ENCODE results near the gene CXXC1. TPM values are rescaled to one million over a fixed set of nuclear protein-coding genes. Genes with fewer than 3 reads are reported as not detected.

Gene CXXC1
- total and polyA plus RNA-seq, 2 of the 13 experiments (the other 11 are each of a cell fraction or from before 2014, with no cell fraction given) = 32.9 to 39.0 TPM

DNA sequence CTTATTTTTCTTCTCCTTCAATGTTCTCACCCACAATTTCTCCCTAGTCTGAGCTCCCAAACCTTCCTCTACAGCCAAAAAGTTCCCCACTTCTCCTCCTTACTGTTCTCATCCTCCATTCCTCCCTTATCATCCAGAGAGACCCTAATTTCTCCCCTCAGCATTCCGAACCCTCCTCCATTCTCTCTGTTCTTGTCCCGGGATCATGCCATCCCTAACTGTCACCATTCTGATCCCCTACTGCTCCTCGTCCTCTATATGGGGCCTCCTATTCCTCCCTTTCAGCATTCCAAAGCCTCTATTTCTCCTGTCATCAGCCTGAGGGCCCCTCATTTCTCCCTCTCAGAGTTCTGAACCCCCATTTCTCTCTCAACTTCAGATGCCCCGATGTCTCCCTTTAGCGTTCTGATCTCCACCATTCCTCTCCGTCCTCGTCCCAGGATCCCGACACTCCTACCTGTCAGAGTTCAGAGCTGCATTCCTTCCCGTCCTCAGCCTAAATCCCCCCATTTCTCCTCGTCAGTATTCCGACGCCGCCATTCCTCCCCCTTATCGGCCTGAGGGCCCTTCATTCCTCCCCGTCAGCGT lies 6.7 kb downstream of the CXXC1 start (continued):
- TF ChIP-seq, protein P1, sequence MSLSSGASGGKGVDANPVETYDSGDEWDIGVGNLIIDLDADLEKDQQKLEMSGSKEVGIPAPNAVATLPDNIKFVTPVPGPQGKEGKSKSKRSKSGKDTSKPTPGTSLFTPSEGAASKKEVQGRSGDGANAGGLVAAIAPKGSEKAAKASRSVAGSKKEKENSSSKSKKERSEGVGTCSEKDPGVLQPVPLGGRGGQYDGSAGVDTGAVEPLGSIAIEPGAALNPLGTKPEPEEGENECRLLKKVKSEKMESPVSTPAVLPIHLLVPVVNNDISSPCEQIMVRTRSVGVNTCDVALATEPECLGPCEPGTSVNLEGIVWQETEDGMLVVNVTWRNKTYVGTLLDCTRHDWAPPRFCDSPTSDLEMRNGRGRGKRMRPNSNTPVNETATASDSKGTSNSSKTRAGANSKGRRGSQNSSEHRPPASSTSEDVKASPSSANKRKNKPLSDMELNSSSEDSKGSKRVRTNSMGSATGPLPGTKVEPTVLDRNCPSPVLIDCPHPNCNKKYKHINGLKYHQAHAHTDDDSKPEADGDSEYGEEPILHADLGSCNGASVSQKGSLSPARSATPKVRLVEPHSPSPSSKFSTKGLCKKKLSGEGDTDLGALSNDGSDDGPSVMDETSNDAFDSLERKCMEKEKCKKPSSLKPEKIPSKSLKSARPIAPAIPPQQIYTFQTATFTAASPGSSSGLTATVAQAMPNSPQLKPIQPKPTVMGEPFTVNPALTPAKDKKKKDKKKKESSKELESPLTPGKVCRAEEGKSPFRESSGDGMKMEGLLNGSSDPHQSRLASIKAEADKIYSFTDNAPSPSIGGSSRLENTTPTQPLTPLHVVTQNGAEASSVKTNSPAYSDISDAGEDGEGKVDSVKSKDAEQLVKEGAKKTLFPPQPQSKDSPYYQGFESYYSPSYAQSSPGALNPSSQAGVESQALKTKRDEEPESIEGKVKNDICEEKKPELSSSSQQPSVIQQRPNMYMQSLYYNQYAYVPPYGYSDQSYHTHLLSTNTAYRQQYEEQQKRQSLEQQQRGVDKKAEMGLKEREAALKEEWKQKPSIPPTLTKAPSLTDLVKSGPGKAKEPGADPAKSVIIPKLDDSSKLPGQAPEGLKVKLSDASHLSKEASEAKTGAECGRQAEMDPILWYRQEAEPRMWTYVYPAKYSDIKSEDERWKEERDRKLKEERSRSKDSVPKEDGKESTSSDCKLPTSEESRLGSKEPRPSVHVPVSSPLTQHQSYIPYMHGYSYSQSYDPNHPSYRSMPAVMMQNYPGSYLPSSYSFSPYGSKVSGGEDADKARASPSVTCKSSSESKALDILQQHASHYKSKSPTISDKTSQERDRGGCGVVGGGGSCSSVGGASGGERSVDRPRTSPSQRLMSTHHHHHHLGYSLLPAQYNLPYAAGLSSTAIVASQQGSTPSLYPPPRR (CRISPR knock-in tag; IDR thresholded peaks at IDR 0.05; ENCODE audit: borderline replicate concordance) = no peak

DNA sequence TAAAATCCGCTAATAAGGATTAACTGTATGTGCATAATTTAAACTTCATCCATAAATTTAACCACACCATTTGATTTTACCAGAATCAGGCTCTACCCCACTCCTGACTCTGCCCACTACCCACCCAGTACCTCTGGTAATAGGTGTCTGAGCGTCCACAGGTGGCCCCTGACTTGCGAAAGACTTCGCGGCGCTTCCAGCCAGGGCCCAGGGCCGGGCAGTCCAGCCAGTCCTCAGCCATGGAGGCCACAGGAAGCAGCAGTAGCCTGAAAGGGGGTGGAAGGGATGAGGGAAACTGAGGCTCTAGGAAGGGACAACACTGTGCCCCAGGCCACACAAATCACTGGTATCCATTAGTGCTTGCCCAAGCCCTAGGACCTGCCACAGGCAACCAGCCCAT lies 7.7 kb downstream of the CXXC1 start:
- Histone ChIP-seq H3K9ac (ENCODE audit: insufficient read depth, low read depth, low read length) (peak overlapping the region; percentile 91; the same call in 1 of the 2 replicates), H3K4me1 (ENCODE audit: insufficient read depth, low read length) (peaks cover 24% of the 10 kb centered on the region), H3K27me3 (ENCODE audit: control insufficient read depth in 1 of 2, insufficient read depth in 2 of 2, low read length in 2 of 2) (no peaks in the 10 kb centered on the region; a peak in 1 of 5 replicates), H3K9me3 (ENCODE audit: low read length) (no peaks in the 10 kb centered on the region), H4K20me1 (ENCODE audit: insufficient read depth, low read length) (no peaks in the 10 kb centered on the region), H3K4me2 (ENCODE audit: low read depth, low read length) (peak overlapping the region; percentile 92), H3K79me2 (ENCODE audit: insufficient read depth, low read length) (peaks cover 27% of the 10 kb centered on the region), H3K4me3 (replicated peaks in 1 of 3; ENCODE audit: insufficient read depth in 1 of 3, low read depth in 2 of 3, low read length in 3 of 3) (peak overlapping the region in 2 of 3 experiments; percentile 2 to 100; a peak in 2 of 6 replicates), H2AFZ (ENCODE audit: low read length) (no peak overlapping the region), H3K27ac (ENCODE audit: extremely low read length, insufficient read depth, low read length) (no peak overlapping the region), H3K36me3 (replicated peaks in 1 of 2; ENCODE audit: control insufficient read depth in 1 of 2, insufficient read depth in 2 of 2, low read length in 2 of 2) (peaks cover 28 to 42% of the 10 kb centered on the region in 2 experiments; a peak in 4 of 5 replicates)
- DNase-seq (ENCODE audit: low spot score) (no peak), FAIRE-seq (no peak), ATAC-seq (no peak)
- WGBS (ENCODE audit: low lambda C conversion rate) = 85% methylated on average over 6 of the region's 7 CpGs
- no peak for TF ChIP-seq ZNF766 (CRISPR knock-in tag; IDR thresholded peaks at IDR 0.05; ENCODE audit: borderline replicate concordance)
- TF ChIP-seq, protein P2, sequence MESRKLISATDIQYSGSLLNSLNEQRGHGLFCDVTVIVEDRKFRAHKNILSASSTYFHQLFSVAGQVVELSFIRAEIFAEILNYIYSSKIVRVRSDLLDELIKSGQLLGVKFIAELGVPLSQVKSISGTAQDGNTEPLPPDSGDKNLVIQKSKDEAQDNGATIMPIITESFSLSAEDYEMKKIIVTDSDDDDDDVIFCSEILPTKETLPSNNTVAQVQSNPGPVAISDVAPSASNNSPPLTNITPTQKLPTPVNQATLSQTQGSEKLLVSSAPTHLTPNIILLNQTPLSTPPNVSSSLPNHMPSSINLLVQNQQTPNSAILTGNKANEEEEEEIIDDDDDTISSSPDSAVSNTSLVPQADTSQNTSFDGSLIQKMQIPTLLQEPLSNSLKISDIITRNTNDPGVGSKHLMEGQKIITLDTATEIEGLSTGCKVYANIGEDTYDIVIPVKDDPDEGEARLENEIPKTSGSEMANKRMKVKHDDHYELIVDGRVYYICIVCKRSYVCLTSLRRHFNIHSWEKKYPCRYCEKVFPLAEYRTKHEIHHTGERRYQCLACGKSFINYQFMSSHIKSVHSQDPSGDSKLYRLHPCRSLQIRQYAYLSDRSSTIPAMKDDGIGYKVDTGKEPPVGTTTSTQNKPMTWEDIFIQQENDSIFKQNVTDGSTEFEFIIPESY (CRISPR knock-in tag; IDR thresholded peaks at IDR 0.05) = peak; percentile 73
- POLR2A ChIA-PET = no interaction called here
- no TSS peak for BruUV-seq (replicated peaks)
- in situ Hi-C loops (cut with HindIII; ENCODE audit: extremely low pct_ligation_motif_present, low pct_unique_long_range_greater_than_20kb) = loop anchor here (10.0 kb wide), 1 partner anchor 145 kb away; no protein-coding TSS in a partner anchor
- intact Hi-C loops (cut with micrococcal nuclease; ENCODE audit: unreplicated experiment) = no loop called here
- CTCF ChIA-PET (ENCODE audit: low intra/inter-chr PET ratio, low total read pairs) = interaction anchor here (0.6 kb wide), 1 partner anchor 21 kb away, joined by 3 read pairs; no protein-coding TSS in a partner anchor
